Measurements from ENCODE around the gene GNAS-AS1.

GNAS-AS1 gene

GRCh38 chr20:58855506-58856389 is 5.0 kb upstream of the GNAS-AS1 start:
- no peak for DNase-seq

- no peak for DNase-seq
Measured at GRCh38 chr20:58854638-58855471, 4.2 kb upstream of the GNAS-AS1 start.

GRCh38 chr20:58853976-58854637 is 3.4 kb upstream of the GNAS-AS1 start:
- no peak for DNase-seq

GRCh38 chr20:58853466-58853865 is 2.8 kb upstream of the GNAS-AS1 start:
- no peak for DNase-seq

- peak; percentile 65 to 72 for DNase-seq
Measured at GRCh38 chr20:58852543-58853271, 2.0 kb upstream of the GNAS-AS1 start, which contains the start of gene GNAS. TSS of gene GNAS (plus strand) at chr20:58852716.

GRCh38 chr20:58851969-58852458 is 1.3 kb upstream of the GNAS-AS1 start:
- DNase-seq = no peak

GRCh38 chr20:58851221-58851968 is 693 bp upstream of the GNAS-AS1 start:
- no peak for DNase-seq

- no peak for DNase-seq
Measured at GRCh38 chr20:58847463-58847862, 3.2 kb downstream of the GNAS-AS1 start.

GRCh38 chr20:58845706-58846105 is 5.0 kb downstream of the GNAS-AS1 start:
- no peak for DNase-seq

GRCh38 chr20:58843128-58843556 is 7.6 kb downstream of the GNAS-AS1 start:
- DNase-seq = no peak

- no peak for DNase-seq
Measured at GRCh38 chr20:58842276-58842675, 8.4 kb downstream of the GNAS-AS1 start.

GRCh38 chr20:58841539-58842264 is 9.0 kb downstream of the GNAS-AS1 start:
- DNase-seq = no peak

- no peak for DNase-seq
Measured at GRCh38 chr20:58840816-58841538, 9.7 kb downstream of the GNAS-AS1 start.

GRCh38 chr20:58839991-58840747 is 10.5 kb downstream of the GNAS-AS1 start:
- DNase-seq = no peak

- DNase-seq = peak; percentile 55 to 61
Measured at GRCh38 chr20:58839474-58839874, 11.2 kb downstream of the GNAS-AS1 start.

GRCh38 chr20:58838174-58838573 is 12.5 kb downstream of the GNAS-AS1 start:
- DNase-seq = no peak

GRCh38 chr20:58837717-58838116 is 13.0 kb downstream of the GNAS-AS1 start:
- DNase-seq = no peak

- DNase-seq = no peak
Measured at GRCh38 chr20:58836616-58837204, 14.0 kb downstream of the GNAS-AS1 start.

- no peak for DNase-seq
Measured at GRCh38 chr20:58835231-58835630, 15.5 kb downstream of the GNAS-AS1 start.

All from activated CD4-positive, alpha-beta T cell treated with anti-CD3 and anti-CD28 coated beads, Interleukin-2, amount 50 U/mL, for 48 hours (primary cell).